ENCODE results near the gene ADK. TPM values are rescaled to one million over a fixed set of nuclear protein-coding genes. Genes with fewer than 3 reads are reported as not detected.

ADK gene
- polyA plus RNA-seq, 1 donor (not counting 4 experiments of a cell fraction or from before 2014, with no cell fraction given): 139 TPM

GRCh38 chr10:74419491-74419951 lies 268.5 kb downstream of the ADK start:
- FAIRE-seq: no peak
- dilution Hi-C loops (cut with MboI; ENCODE audit: extremely low pct_ligation_motif_present, low sequenced_read_pairs): no loop called here
- Histone ChIP-seq H3K9me3 (ENCODE audit: control insufficient read depth, low read depth, low read length) (no peaks in the 10 kb centered on the region), H2AFZ (ENCODE audit: control insufficient read depth, low read length) (no peak overlapping the region), H3K27ac (ENCODE audit: control insufficient read depth, insufficient read depth, low read length) (no peak overlapping the region), H4K20me1 (ENCODE audit: control insufficient read depth, extremely low read depth, insufficient read depth, low read length) (no peaks in the 10 kb centered on the region), H3K4me1 (ENCODE audit: control insufficient read depth, extremely low read depth, insufficient read depth, low read length) (no peaks in the 10 kb centered on the region), H3K9me1 (ENCODE audit: control insufficient read depth, extremely low read depth, insufficient read depth, low read length) (no peaks in the 10 kb centered on the region), H3K79me2 (ENCODE audit: control insufficient read depth, insufficient read depth, low read length) (no peaks in the 10 kb centered on the region), H3K27me3 (ENCODE audit: control insufficient read depth, extremely low read depth, insufficient read depth, low read length) (no peaks in the 10 kb centered on the region), H3K4me3 (ENCODE audit: control insufficient read depth in 2 of 3, extremely low read depth in 1 of 3, insufficient read depth in 2 of 3, low read depth in 1 of 3, low read length in 3 of 3) (no peak overlapping the region), H3K4me2 (ENCODE audit: control insufficient read depth, extremely low read depth, insufficient read depth, low read depth, low read length) (no peak overlapping the region), H3K9ac (ENCODE audit: control insufficient read depth, extremely low read depth, insufficient read depth, low read length) (no peak overlapping the region), H3K36me3 (ENCODE audit: control insufficient read depth in 2 of 2, extremely low read depth in 1 of 2, insufficient read depth in 2 of 2, low read length in 2 of 2) (peaks cover 0 to 3% of the 10 kb centered on the region in 2 experiments)
- TF ChIP-seq CTCF (optimal IDR thresholded peaks at IDR 0.05 in 1 of 3, IDR thresholded peaks at IDR 0.05 in 1 of 3, conservative IDR thresholded peaks at IDR 0.05 in 1 of 3; ENCODE audit: extremely low read depth in 1 of 3, insufficient read depth in 2 of 3, low read length in 3 of 3) (no peak), EZH2 (IDR thresholded peaks at IDR 0.05; ENCODE audit: low read length) (no peak)
- DNase-seq (ENCODE audit: low read depth, low spot score): no peak

DNA sequence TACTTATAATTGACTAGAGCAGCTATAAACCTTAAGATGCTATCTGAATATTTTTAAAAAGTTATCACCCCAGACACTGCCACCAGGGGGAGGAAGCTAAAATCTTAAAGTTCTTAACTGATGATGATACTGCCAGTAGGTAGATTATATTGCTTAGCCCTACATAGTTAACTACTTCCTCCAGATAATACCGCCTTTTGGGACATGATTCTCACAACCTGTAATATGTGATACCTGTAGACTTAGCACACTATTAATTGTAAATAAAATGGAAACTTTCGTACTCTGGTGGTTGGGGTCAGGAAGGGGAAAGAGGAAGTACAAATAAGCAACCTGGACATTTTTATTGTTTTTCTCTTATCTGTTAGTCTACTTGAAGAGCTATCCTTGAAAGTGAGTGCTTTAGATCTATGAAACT lies 268.9 kb downstream of the ADK start:
- H3K27ac ChIP-seq (ENCODE audit: control insufficient read depth, insufficient read depth, low read length): no peak overlapping the region
- TF ChIP-seq CTCF (optimal IDR thresholded peaks at IDR 0.05 in 1 of 3, IDR thresholded peaks at IDR 0.05 in 1 of 3, conservative IDR thresholded peaks at IDR 0.05 in 1 of 3; ENCODE audit: extremely low read depth in 1 of 3, insufficient read depth in 2 of 3, low read length in 3 of 3) (peak in 2 of 3 experiments; percentile 18 to 38), EZH2 (IDR thresholded peaks at IDR 0.05; ENCODE audit: low read length) (no peak)
- H3K36me3 ChIP-seq (ENCODE audit: control insufficient read depth in 2 of 2, extremely low read depth in 1 of 2, insufficient read depth in 2 of 2, low read length in 2 of 2): peaks cover 0 to 3% of the 10 kb centered on the region in 2 experiments
- no peak overlapping the region for H3K4me3 ChIP-seq (ENCODE audit: control insufficient read depth in 2 of 3, extremely low read depth in 1 of 3, insufficient read depth in 2 of 3, low read depth in 1 of 3, low read length in 3 of 3)
- no peak overlapping the region for H3K9ac ChIP-seq (ENCODE audit: control insufficient read depth, extremely low read depth, insufficient read depth, low read length)
- no peaks in the 10 kb centered on the region for H3K4me1 ChIP-seq (ENCODE audit: control insufficient read depth, extremely low read depth, insufficient read depth, low read length)
- H3K9me1 ChIP-seq (ENCODE audit: control insufficient read depth, extremely low read depth, insufficient read depth, low read length): no peaks in the 10 kb centered on the region
- H2AFZ ChIP-seq (ENCODE audit: control insufficient read depth, low read length): no peak overlapping the region
- DNase-seq (ENCODE audit: low read depth, low spot score): no peak
- H3K9me3 ChIP-seq (ENCODE audit: control insufficient read depth, low read depth, low read length): no peaks in the 10 kb centered on the region
- H3K27me3 ChIP-seq (ENCODE audit: control insufficient read depth, extremely low read depth, insufficient read depth, low read length): no peaks in the 10 kb centered on the region
- dilution Hi-C loops (cut with MboI; ENCODE audit: extremely low pct_ligation_motif_present, low sequenced_read_pairs): no loop called here
- no peaks in the 10 kb centered on the region for H3K79me2 ChIP-seq (ENCODE audit: control insufficient read depth, insufficient read depth, low read length)
- FAIRE-seq: no peak
- no peak overlapping the region for H3K4me2 ChIP-seq (ENCODE audit: control insufficient read depth, extremely low read depth, insufficient read depth, low read depth, low read length)
- H4K20me1 ChIP-seq (ENCODE audit: control insufficient read depth, extremely low read depth, insufficient read depth, low read length): no peaks in the 10 kb centered on the region
